Measurements from ENCODE around the gene CMSS1. TPM values are rescaled to one million over a fixed set of nuclear protein-coding genes. Genes with fewer than 3 reads are reported as not detected.
"Not testable (repeated sequence)": the region's sequence is repeated elsewhere in the genome, so short reads cannot be mapped to it uniquely, and the experiment has no call there.

The CMSS1 gene
- total RNA-seq, 1 experiment from 2014 or later: 41.6 TPM

DNA sequence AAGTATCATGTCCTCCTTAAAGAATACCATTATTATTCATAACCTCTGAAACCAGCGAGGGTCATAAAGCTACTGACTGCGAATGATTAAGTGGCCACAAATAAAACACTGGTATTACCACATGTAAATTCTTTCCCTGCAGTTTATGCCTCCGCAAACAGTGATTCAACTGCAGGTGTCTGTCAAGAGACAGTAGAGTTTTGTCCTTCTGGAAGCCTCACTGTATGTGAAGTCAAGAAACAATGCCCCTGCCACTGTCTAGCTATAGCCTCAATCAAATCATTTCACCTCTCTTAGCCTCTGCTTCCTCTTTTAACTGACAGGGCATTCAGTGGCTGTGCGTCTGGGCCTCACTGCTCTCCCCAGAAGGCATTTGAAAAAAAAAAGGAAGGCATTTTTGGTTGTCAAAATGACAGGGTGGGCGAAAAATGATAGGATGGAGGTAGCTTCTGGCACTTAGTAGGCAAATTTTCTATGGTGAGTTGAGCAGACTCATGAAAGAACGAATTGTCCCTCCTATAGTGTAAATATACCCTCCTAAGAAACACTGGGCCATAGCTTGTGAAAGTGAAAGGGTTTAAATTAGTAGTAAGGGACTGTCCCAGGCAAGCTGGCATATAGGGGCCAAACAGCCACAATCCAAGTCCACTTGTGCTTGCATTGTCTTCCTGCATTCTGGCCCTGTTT lies 229.9 kb downstream of the CMSS1 start:
- no peaks in the 10 kb centered on the region for H3K9me2 ChIP-seq (replicated peaks; ENCODE audit: insufficient read depth, low read length)
- H3K9ac ChIP-seq (ENCODE audit: low read length): peak overlapping the region; percentile 40
- H3K79me2 ChIP-seq (ENCODE audit: low read length): no peaks in the 10 kb centered on the region
- peak overlapping the region; percentile 85 for H3K27ac ChIP-seq (ENCODE audit: low read length)
- no peak overlapping the region for H2AFZ ChIP-seq (ENCODE audit: low read length)
- no peaks in the 10 kb centered on the region for H3K9me3 ChIP-seq (ENCODE audit: low read length)
- H3K4me2 ChIP-seq (ENCODE audit: low read depth, low read length, poor library complexity, severe bottlenecking): peak overlapping the region; percentile 69
- H4K20me1 ChIP-seq (ENCODE audit: insufficient read depth, low read depth, low read length): peaks cover 19% of the 10 kb centered on the region; the same call in 1 of the 2 replicates
- no peaks in the 10 kb centered on the region for H3K36me3 ChIP-seq (ENCODE audit: insufficient read depth, low read length)
- no peaks in the 10 kb centered on the region for H3K27me3 ChIP-seq (ENCODE audit: low read length)
- H3K4me1 ChIP-seq (ENCODE audit: low read length): peaks cover 69% of the 10 kb centered on the region
- H3K4me3 ChIP-seq (ENCODE audit: low read length): peak overlapping the region; percentile 46
- DNase-seq: peak; percentile 77

DNA sequence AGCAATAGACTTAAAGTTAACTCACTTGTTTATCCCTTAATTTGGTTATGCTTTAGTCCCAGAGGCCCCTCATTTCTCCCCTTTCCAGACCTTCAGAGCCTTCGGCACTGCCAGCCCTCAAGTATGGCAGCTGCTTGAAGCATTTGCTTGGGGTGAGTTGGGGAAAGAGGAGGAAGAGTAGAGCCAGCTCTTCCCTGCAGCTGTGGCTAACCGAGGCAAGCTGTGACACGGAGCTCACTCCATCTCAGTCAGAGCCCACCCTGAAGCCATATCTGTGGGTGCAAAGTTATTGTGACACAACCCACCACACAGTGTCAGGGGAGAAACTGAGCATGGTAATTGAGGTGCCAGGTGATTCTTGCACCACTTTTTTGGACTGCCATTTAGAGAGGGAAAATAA lies 230.6 kb downstream of the CMSS1 start:
- Histone ChIP-seq H3K9ac (ENCODE audit: low read length) (peak overlapping the region; percentile 40), H3K79me2 (ENCODE audit: low read length) (no peaks in the 10 kb centered on the region), H3K9me2 (replicated peaks; ENCODE audit: insufficient read depth, low read length) (no peaks in the 10 kb centered on the region), H3K9me3 (ENCODE audit: low read length) (no peaks in the 10 kb centered on the region), H3K27me3 (ENCODE audit: low read length) (no peaks in the 10 kb centered on the region), H3K36me3 (ENCODE audit: insufficient read depth, low read length) (no peaks in the 10 kb centered on the region), H2AFZ (ENCODE audit: low read length) (no peak overlapping the region), H3K4me3 (ENCODE audit: low read length) (peak overlapping the region; percentile 46; the same call in 1 of the 2 replicates), H4K20me1 (ENCODE audit: insufficient read depth, low read depth, low read length) (peaks cover 19% of the 10 kb centered on the region; the same call in 1 of the 2 replicates), H3K4me2 (ENCODE audit: low read depth, low read length, poor library complexity, severe bottlenecking) (peak overlapping the region; percentile 69), H3K27ac (ENCODE audit: low read length) (peak overlapping the region; percentile 85), H3K4me1 (ENCODE audit: low read length) (peaks cover 62% of the 10 kb centered on the region)
- no peak for DNase-seq

GRCh38 chr3:100051513-100051912 lies 233.9 kb downstream of the CMSS1 start:
- not testable (repeated sequence) for H3K27ac ChIP-seq (ENCODE audit: low read length); H3K9me2 ChIP-seq (replicated peaks; ENCODE audit: insufficient read depth, low read length); H3K79me2 ChIP-seq (ENCODE audit: low read length); DNase-seq; H3K27me3 ChIP-seq (ENCODE audit: low read length); H3K9me3 ChIP-seq (ENCODE audit: low read length); H2AFZ ChIP-seq (ENCODE audit: low read length); H4K20me1 ChIP-seq (ENCODE audit: insufficient read depth, low read depth, low read length); H3K9ac ChIP-seq (ENCODE audit: low read length); H3K4me2 ChIP-seq (ENCODE audit: low read depth, low read length, poor library complexity, severe bottlenecking); H3K4me3 ChIP-seq (ENCODE audit: low read length); H3K36me3 ChIP-seq (ENCODE audit: insufficient read depth, low read length)
- H3K4me1 ChIP-seq (ENCODE audit: low read length): peaks cover 30% of the 10 kb centered on the region

DNA sequence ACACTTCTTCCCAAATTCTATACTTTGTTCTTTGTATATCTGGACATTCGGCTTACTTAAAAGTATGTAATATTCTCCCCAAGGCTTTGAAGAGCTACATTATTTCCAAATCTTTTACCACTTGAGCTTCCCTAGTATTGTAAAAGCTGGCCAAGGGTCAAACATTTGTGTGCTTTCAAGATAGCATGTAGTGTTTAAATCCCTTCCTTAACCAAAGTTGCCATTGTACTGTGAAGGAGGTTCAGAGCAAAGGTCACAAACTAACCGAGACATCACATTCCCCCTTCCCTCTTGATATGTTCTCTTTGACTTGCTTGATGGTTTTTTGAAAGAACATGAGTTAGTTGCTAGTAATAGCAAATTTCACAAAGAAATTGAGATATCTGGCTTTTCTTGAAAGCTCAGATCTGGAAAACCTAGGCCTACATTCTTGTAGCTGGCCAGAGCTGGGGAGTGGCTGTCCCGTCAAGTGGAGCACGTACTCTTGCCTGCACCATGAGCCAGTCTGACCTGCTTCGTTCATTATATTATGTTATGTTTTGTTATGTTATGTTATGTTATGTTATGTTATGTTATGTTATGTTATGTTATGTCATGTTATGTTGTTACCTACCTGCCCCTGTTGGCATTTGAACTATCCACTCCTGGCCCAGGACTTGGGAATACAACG lies 236.4 kb downstream of the CMSS1 start:
- Histone ChIP-seq H3K79me2 (ENCODE audit: low read length) (no peaks in the 10 kb centered on the region), H3K9ac (ENCODE audit: low read length) (no peak overlapping the region), H3K4me3 (ENCODE audit: low read length) (no peak overlapping the region), H4K20me1 (ENCODE audit: insufficient read depth, low read depth, low read length) (peaks cover 5% of the 10 kb centered on the region), H3K27ac (ENCODE audit: low read length) (no peak overlapping the region), H3K9me3 (ENCODE audit: low read length) (no peaks in the 10 kb centered on the region), H2AFZ (ENCODE audit: low read length) (no peak overlapping the region), H3K4me1 (ENCODE audit: low read length) (peaks cover 4% of the 10 kb centered on the region; the same call in 1 of the 2 replicates), H3K36me3 (ENCODE audit: insufficient read depth, low read length) (no peaks in the 10 kb centered on the region), H3K9me2 (replicated peaks; ENCODE audit: insufficient read depth, low read length) (no peaks in the 10 kb centered on the region), H3K27me3 (ENCODE audit: low read length) (no peaks in the 10 kb centered on the region), H3K4me2 (ENCODE audit: low read depth, low read length, poor library complexity, severe bottlenecking) (no peak overlapping the region)
- DNase-seq: no peak

- Histone ChIP-seq H3K27ac (ENCODE audit: low read length) (no peak overlapping the region), H3K36me3 (ENCODE audit: insufficient read depth, low read length) (no peaks in the 10 kb centered on the region), H3K9me2 (replicated peaks; ENCODE audit: insufficient read depth, low read length) (no peaks in the 10 kb centered on the region), H3K9me3 (ENCODE audit: low read length) (no peaks in the 10 kb centered on the region), H3K4me1 (ENCODE audit: low read length) (no peaks in the 10 kb centered on the region), H3K9ac (ENCODE audit: low read length) (no peak overlapping the region), H2AFZ (ENCODE audit: low read length) (no peak overlapping the region), H3K79me2 (ENCODE audit: low read length) (no peaks in the 10 kb centered on the region), H3K4me3 (ENCODE audit: low read length) (no peak overlapping the region), H4K20me1 (ENCODE audit: insufficient read depth, low read depth, low read length) (peaks cover 5% of the 10 kb centered on the region), H3K4me2 (ENCODE audit: low read depth, low read length, poor library complexity, severe bottlenecking) (no peak overlapping the region), H3K27me3 (ENCODE audit: low read length) (no peaks in the 10 kb centered on the region)
- no peak for DNase-seq
Measured at GRCh38 chr3:100057716-100058575, 240.3 kb downstream of the CMSS1 start.

DNA sequence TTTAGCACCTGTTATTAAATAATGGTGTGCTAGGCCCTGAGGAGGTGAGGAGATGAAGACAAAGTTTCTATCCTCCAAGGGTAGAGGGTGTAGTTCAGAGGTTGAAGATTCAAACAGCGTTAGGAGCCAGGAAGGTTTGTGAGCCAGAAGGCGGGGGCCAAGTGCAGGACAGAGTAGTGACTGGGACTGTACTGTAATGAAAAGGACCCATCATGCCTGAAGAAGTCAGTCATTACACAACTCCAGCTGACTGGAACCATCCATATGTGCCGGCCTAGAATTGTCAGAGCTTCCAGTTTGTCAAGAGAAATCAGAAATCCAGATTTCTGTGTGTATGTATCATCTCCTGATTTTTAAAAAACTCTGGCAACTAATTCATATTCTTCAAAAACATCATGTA lies 241.8 kb downstream of the CMSS1 start:
- Histone ChIP-seq H3K79me2 (ENCODE audit: low read length) (no peaks in the 10 kb centered on the region), H3K4me2 (ENCODE audit: low read depth, low read length, poor library complexity, severe bottlenecking) (no peak overlapping the region), H2AFZ (ENCODE audit: low read length) (no peak overlapping the region), H3K36me3 (ENCODE audit: insufficient read depth, low read length) (no peaks in the 10 kb centered on the region), H4K20me1 (ENCODE audit: insufficient read depth, low read depth, low read length) (peaks cover 5% of the 10 kb centered on the region), H3K27ac (ENCODE audit: low read length) (no peak overlapping the region), H3K27me3 (ENCODE audit: low read length) (no peaks in the 10 kb centered on the region), H3K9ac (ENCODE audit: low read length) (no peak overlapping the region), H3K4me1 (ENCODE audit: low read length) (no peaks in the 10 kb centered on the region), H3K9me2 (replicated peaks; ENCODE audit: insufficient read depth, low read length) (no peaks in the 10 kb centered on the region), H3K9me3 (ENCODE audit: low read length) (no peaks in the 10 kb centered on the region), H3K4me3 (ENCODE audit: low read length) (no peak overlapping the region)
- no peak for DNase-seq

DNA sequence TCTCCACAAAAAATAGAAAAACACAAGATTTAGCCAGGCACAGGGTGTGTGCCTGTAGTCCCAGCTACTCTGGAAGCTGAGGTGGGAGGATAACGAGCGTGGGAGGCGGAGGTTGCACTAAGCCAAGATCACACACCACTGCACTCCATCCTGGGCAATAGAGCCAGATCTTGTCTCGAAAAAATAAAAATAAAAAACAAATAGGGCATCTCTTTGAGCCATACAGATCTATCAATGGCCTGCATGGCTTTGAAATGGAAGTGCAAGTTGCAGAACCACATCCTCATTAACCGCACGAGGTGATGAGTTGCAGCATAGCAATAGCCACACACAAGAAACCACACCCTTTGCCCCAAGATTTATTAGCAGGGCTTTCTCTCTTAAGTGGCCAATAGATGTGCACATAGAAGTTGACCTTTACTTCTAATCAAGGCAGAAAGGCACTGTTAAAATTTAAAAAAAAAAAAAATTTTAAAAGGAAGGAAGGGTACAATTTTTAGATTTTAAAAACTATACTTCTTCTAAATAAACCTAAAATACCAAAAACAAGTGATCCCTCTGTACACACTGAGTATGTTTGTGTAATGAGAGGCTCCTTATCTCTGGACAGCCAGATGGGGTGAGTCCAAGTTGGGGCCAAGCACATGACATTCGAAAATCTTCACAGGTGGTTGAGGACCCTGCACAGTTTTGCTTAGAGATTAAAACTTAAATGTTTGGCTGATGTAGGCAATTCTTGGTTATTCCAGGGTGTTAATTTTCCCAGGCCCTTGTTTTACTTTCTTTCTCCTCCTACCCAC lies 243.2 kb downstream of the CMSS1 start:
- Histone ChIP-seq H3K4me3 (ENCODE audit: low read length) (no peak overlapping the region), H3K79me2 (ENCODE audit: low read length) (no peaks in the 10 kb centered on the region), H3K27ac (ENCODE audit: low read length) (no peak overlapping the region), H3K4me2 (ENCODE audit: low read depth, low read length, poor library complexity, severe bottlenecking) (no peak overlapping the region), H3K4me1 (ENCODE audit: low read length) (no peaks in the 10 kb centered on the region), H3K27me3 (ENCODE audit: low read length) (no peaks in the 10 kb centered on the region), H3K9me2 (replicated peaks; ENCODE audit: insufficient read depth, low read length) (no peaks in the 10 kb centered on the region), H3K36me3 (ENCODE audit: insufficient read depth, low read length) (no peaks in the 10 kb centered on the region), H3K9ac (ENCODE audit: low read length) (no peak overlapping the region), H2AFZ (ENCODE audit: low read length) (no peak overlapping the region), H3K9me3 (ENCODE audit: low read length) (no peaks in the 10 kb centered on the region), H4K20me1 (ENCODE audit: insufficient read depth, low read depth, low read length) (peaks cover 5% of the 10 kb centered on the region; the same call in 1 of the 2 replicates)
- no peak for DNase-seq

All from Karpas-422 (cell line).